Activated CD4-positive, CD25-positive, alpha-beta regulatory T cell treated with anti-CD3 and anti-CD28 coated beads, Interleukin-2, amount 50 U/mL, for 72 hours (primary cell): ENCODE data around the gene CAMK2D.

Experiments
- DNase-seq: peaks from one replicate; pipeline ENCODE4 v3.0.0; 2021

CAMK2D gene

DNA sequence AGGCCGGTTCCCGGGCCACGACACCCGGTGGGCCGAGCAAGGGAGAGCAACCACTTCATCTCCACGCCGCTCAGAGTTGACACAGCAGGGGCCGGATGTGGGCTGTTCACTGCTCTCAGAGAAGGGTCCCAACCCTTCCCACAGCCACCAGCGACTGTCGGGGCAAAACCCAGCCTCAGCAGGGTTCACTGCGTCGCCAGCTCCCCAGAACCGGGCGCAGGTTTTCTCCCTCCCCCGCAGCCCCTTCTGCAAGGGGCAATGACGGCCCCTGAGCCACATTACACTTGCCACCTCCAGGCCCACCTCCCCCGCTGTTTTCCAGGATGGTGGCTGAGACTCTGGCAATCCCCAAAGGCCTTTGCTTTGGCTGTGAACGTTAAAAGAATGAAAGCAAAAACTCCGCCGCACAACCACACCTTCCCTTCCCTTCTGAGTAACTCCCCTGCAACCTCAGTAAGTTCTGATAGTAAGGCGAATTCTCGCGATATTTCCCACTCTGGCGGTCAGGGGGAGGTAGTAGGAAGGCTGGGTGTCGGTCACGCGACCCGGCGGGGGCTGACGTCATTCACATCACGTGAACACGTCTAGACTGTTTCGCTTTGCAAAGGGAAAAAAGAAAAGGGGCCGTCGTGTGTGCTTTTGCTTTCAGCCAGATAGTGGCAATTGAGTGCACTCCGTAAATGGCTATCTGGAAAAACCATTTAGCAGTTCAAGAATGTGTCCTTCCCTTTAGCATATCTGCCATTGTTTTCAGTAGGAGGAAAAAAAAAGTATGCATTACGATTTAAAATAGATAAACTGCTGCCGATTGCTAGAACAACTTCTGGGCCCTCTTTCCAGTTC, 869 bp upstream of the CAMK2D start:
- peak; percentile 96 for DNase-seq

DNA sequence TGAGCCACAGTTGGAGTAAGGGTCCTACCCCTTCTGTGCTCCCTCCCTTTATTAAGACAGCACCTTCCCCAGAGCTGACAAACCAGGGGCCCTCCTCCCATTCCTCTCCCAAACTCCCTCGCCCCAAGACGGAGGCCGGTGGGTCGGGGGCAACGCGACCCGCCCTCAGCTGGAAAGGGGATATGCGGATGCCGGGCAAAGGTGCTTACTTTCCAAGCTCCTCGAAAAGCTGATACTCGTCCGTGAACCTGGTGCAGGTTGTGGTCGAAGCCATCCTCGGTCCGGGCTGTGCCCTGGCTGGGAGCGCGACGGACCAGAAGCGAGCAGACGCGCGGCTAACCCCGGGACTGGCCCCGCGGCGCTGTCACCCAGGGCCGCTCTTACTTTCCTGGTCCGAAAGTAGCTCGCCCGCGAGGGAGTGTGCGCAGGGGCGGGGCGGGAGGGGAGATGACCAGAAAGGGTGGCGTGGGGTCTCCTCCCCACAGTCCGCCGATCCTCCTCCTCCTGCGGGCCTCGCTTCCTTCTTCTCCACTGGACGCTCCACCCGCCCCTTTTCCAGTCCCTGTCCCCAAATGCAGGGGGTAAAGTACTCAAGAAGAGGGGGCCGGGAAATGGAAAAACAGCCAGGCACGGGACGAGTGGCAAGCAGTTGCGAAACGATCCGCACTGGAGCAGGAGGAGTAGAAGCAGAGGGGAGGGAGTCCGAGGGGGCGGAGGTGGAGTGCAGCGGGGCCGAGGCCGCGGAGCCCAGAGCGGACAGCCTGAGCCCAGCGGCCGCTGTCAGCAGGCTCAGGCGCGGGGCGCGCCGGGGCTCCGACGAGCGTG, 531 bp downstream of the CAMK2D start:
- DNase-seq, result peak; percentile 73

GRCh38 chr4:113760094-113760794, 1.3 kb downstream of the CAMK2D start:
- peak; percentile 43 for DNase-seq

GRCh38 chr4:113759696-113760093, 1.8 kb downstream of the CAMK2D start:
- DNase-seq, result no peak

DNA sequence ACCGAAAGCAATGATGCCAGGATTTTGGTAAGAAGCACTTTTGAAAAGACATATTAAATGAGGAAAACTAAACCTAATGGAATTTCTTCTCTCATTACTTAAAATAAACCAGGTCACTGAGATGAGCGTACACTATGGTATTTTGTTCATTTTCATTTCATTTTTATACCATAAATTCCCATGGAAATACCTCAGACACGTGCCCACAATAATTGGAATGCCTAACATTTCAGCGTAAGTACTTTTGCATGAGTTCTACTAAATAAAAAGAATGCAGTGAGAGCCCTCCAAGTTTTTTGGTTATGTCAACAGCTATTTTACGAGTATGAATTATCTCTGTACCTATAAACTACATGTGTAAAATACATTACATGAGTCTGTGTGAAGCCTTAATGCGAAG, 3.2 kb downstream of the CAMK2D start:
- DNase-seq, result no peak

- DNase-seq, result no peak
Measured at GRCh38 chr4:113757486-113757885, 4.1 kb downstream of the CAMK2D start.

DNA sequence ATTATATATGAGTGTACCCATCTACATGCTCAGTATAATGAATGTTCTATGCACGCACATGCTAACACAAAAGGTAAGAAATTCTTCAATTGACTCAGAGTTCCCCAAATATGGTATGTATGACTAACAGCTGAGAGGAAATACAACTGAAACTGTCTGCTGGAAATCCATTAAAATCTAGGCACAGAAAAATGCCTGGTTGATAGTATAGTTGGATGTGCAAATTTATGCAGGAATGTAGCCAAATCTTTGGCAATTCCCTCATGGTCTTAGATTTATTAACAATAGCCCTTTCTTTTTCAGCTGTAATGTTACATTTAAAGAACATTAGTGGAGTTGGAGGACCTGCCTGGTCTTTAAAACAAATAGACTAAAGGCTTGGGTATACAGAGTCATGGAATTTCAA, 5.5 kb downstream of the CAMK2D start:
- DNase-seq, result no peak

GRCh38 chr4:113750734-113751133, 10.8 kb downstream of the CAMK2D start:
- DNase-seq, result no peak

- no peak for DNase-seq
Measured at GRCh38 chr4:113750296-113750695, 11.2 kb downstream of the CAMK2D start.

DNA sequence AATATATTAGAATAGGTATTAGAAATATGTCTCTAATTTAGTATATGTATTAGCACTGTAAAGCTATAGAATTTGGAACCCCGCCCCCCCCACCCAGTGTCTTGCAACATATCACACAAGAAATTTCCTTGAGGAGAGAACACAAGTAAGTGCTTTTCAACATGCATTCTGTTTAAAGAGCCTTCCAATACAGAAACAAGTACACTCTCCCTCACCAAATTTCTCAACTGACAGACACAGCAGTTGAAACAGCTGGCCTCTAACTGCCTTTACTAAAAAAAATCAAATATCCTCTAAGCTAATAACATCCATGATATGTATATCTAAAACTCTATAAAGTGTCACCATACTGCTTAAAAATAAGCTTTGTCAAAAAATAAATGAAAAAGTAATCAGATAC, 12.4 kb downstream of the CAMK2D start:
- DNase-seq, result no peak

DNA sequence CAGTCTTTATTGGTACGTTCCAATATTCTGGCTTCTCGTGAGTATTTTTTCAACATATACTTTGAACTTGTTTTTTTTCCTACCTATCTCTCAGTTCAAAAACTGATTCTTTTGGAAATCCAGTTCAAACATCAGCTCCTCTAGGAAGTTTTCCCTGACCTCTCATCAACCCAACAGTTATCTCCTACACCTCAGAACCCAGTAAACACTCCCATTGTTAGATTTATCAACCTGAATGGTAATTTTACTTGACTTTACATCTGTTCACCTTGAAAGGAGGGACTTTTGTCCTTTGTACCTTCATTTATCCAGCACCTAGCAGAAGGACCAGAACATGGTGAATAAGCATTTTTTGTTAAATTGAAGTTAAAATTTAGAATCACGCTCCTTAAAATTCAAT, 13.6 kb downstream of the CAMK2D start:
- no peak for DNase-seq

GRCh38 chr4:113745711-113746110, 15.8 kb downstream of the CAMK2D start:
- no peak for DNase-seq

DNA sequence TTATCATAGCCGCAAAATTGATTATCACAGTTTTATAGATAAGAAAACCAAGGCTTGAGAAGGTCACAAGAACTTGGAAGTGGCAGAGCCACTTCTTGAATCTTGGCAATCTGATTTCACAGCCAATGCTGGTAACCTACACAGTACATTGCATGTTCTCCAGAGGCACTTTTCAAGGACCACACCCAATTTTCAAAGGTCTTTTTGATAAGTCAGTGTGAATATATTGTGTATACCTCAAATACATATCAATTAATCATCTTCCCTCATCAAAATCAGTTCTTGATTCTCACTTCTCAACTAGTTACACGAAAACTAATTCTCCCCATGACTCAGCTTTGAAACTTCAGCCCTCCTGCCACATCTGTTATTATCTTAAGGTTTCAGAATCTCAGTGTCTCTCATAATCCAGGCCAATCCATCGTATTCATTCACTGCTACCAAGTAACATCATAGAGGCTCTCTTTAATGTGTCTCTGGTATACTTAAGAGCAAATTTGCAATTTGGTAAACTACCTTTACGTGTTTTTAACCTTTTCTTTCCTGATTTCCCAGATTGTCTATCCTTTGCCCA, 16.8 kb downstream of the CAMK2D start:
- no peak for DNase-seq

GRCh38 chr4:113743690-113744089, 17.8 kb downstream of the CAMK2D start:
- DNase-seq, result no peak

- no peak for DNase-seq
Measured at GRCh38 chr4:113742643-113743042, 18.9 kb downstream of the CAMK2D start.

- DNase-seq, result no peak
Measured at GRCh38 chr4:113741956-113742355, 19.6 kb downstream of the CAMK2D start.

GRCh38 chr4:113740857-113741379, 20.6 kb downstream of the CAMK2D start:
- DNase-seq, result no peak

- DNase-seq, result no peak
Measured at GRCh38 chr4:113739197-113739596, 22.3 kb downstream of the CAMK2D start.

GRCh38 chr4:113738251-113738650, 23.3 kb downstream of the CAMK2D start:
- no peak for DNase-seq

GRCh38 chr4:113733685-113734084, 27.9 kb downstream of the CAMK2D start:
- DNase-seq, result no peak

- DNase-seq, result no peak
Measured at GRCh38 chr4:113732967-113733527, 28.5 kb downstream of the CAMK2D start.

DNA sequence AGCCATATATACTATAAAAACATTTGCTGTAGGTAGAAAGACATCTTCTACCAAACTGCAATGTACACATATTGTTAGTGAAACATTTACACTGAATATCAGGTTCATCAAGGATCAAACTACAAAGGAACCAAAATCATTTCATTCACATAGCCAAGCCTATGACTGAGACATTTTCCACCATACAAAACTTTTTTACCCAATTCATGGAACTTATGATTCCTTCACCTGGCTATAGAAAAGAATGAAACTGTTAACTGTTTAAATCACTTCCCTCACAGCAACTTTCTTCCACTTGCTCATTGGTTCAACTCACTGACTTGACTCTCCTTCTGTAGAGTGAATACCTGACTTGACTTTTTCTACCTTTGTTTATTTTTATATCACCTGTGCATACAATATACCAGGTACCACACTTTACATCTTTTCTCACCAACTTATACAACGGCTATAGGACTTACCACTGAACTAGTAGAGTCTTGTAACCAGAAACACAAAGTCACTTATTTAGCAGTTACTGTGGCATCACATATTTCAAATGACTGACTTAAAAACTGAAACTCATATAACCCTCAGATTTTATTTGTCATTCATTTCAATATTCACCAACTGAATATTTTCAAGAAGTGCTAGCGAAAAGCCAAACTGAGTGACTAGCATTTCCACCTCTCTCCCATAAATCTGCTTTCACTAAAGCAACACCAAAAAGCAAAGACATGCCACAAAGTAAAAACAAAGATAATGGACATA, 30.9 kb downstream of the CAMK2D start:
- DNase-seq, result no peak
